ENCODE data around the gene MRPL23.

The MRPL23 gene

GRCh38 chr11:1998290-1998689 is 51.2 kb downstream of the MRPL23 start:
- DNase-seq: no peak

DNA sequence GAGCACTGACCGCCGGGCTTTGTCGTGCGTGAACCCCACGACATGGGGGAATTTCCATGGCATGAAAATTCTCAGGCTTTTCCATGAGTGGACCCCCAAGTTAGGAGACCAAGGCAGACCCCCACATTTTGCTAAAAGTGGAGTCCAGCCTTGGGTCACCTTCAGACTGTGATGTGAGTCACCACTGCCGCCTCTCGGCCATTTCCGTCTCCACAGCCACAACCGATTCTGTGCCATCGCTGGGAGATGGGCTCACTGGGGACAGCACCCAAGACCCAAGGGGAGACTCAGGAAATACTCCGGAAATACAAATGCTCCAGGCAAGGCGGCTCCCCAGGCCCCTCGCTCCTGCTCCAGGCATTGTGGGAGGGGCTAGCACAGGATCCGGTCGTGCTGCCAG is 51.7 kb downstream of the MRPL23 start:
- no peak for DNase-seq

GRCh38 chr11:2002042-2002776 is 55.1 kb downstream of the MRPL23 start:
- no peak for DNase-seq

DNA sequence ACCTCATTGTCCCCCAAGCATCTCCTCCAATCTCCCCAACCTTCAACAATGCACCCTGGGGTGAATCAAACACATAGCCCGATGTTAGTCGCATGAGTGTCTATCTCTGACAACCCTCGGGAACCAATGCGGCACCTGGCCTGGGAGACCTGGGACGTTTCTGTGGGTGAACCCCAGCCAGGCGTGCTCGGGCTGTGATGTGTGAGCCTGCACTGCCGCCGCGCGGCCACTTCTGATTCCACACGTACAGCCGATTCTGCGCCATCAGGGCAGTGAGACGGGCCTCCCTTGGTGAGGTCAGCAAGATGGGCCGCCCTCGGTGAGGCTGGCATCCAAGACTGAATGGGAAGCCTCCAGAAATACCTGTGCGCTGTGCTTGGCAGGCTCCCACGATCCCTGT is 55.7 kb downstream of the MRPL23 start:
- DNase-seq: no peak

DNA sequence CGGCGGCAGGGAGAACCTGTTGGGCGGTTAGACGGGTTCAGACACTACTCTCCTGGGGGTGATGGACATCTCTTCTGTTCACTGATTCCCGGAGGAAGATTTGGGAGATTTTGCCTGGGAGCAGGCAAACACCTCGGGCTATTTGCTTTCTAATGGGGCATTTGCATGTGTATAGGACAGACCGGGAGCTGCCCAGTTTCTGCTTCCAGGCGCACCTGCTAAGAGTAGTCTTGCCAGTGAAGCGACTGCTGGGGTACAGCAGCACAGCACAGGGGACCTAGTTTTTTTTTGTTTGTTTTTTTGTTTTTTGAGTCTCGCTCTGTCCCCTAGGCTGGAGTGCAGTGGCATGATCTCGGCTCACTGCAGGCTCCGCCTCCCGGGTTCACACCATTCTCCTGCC is 57.3 kb downstream of the MRPL23 start:
- no peak for DNase-seq

All from NCI-H446 (cell line).